A673 (cell line): ENCODE measurements around the gene PRKCB.

Experiments
- EZH2 ChIP-seq: fragments of 200-600 bp; sonication (generic); IDR thresholded peaks from 2 replicates; pipeline ENCODE4 v1.6.1; 2017; ENCODE audit warnings: borderline replicate concordance, low read depth, mild to moderate bottlenecking, mixed read lengths, antibody characterized with exemption, low read length; ENCODE audit not compliant: poor library complexity, severe bottlenecking
- TF ChIP-seq, protein P1 (sequence below): fragments of 300-800, 200-600 bp; sonication (generic); conservative IDR thresholded peaks from 2 replicates; pipeline ENCODE4 v1.5.1; 2017; ENCODE audit warnings: low read depth, mild to moderate bottlenecking, antibody characterized with exemption, low read length, moderate library complexity, mixed read lengths

- TF ChIP-seq, protein P1, sequence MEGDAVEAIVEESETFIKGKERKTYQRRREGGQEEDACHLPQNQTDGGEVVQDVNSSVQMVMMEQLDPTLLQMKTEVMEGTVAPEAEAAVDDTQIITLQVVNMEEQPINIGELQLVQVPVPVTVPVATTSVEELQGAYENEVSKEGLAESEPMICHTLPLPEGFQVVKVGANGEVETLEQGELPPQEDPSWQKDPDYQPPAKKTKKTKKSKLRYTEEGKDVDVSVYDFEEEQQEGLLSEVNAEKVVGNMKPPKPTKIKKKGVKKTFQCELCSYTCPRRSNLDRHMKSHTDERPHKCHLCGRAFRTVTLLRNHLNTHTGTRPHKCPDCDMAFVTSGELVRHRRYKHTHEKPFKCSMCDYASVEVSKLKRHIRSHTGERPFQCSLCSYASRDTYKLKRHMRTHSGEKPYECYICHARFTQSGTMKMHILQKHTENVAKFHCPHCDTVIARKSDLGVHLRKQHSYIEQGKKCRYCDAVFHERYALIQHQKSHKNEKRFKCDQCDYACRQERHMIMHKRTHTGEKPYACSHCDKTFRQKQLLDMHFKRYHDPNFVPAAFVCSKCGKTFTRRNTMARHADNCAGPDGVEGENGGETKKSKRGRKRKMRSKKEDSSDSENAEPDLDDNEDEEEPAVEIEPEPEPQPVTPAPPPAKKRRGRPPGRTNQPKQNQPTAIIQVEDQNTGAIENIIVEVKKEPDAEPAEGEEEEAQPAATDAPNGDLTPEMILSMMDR, result no peak
- TF ChIP-seq EZH2, result no peak
Observed at GRCh38 chr16:23952128-23952970, 116.6 kb downstream of the PRKCB start.
